TTC549 (cell line): ENCODE results near the gene CLSTN2.

ENCODE experiments used
- FAIRE-seq: peaks from 2 replicates; lab custom pipeline; 2012; peaks lifted over from hg19 to GRCh38; lab: Jason Lieb, UNC

CLSTN2 gene

GRCh38 chr3:140052771-140053702 is 118.1 kb downstream of the CLSTN2 start:
- no peak for FAIRE-seq

- FAIRE-seq = no peak
Measured at GRCh38 chr3:140053794-140054193, 118.8 kb downstream of the CLSTN2 start.

- FAIRE-seq = no peak
Measured at GRCh38 chr3:140055092-140055791, 120.3 kb downstream of the CLSTN2 start.

GRCh38 chr3:140056047-140056446 is 121.1 kb downstream of the CLSTN2 start:
- no peak for FAIRE-seq

GRCh38 chr3:140061211-140061610 is 126.2 kb downstream of the CLSTN2 start:
- no peak for FAIRE-seq

- FAIRE-seq = no peak
Measured at GRCh38 chr3:140062461-140062860, 127.5 kb downstream of the CLSTN2 start.

- FAIRE-seq = no peak
Measured at GRCh38 chr3:140067487-140067886, 132.5 kb downstream of the CLSTN2 start.

GRCh38 chr3:140068494-140069017 is 133.6 kb downstream of the CLSTN2 start:
- no peak for FAIRE-seq

- FAIRE-seq = no peak
Measured at GRCh38 chr3:140073278-140074045, 138.5 kb downstream of the CLSTN2 start.

- no peak for FAIRE-seq
Measured at GRCh38 chr3:140076552-140076951, 141.6 kb downstream of the CLSTN2 start.

- FAIRE-seq = no peak
Measured at GRCh38 chr3:140077406-140077805, 142.4 kb downstream of the CLSTN2 start.

- no peak for FAIRE-seq
Measured at GRCh38 chr3:140078343-140078742, 143.4 kb downstream of the CLSTN2 start.

- FAIRE-seq = no peak
Measured at GRCh38 chr3:140078940-140079339, 144.0 kb downstream of the CLSTN2 start.

- no peak for FAIRE-seq
Measured at GRCh38 chr3:140081887-140082286, 146.9 kb downstream of the CLSTN2 start.

GRCh38 chr3:140085001-140085400 is 150.0 kb downstream of the CLSTN2 start:
- no peak for FAIRE-seq

GRCh38 chr3:140086642-140087041 is 151.7 kb downstream of the CLSTN2 start:
- no peak for FAIRE-seq

- no peak for FAIRE-seq
Measured at GRCh38 chr3:140088058-140088457, 153.1 kb downstream of the CLSTN2 start.

- FAIRE-seq = no peak
Measured at GRCh38 chr3:140088513-140088912, 153.5 kb downstream of the CLSTN2 start.

GRCh38 chr3:140089403-140090072 is 154.6 kb downstream of the CLSTN2 start:
- FAIRE-seq = no peak

- no peak for FAIRE-seq
Measured at GRCh38 chr3:140091143-140091542, 156.2 kb downstream of the CLSTN2 start.

GRCh38 chr3:140092848-140093536 is 158.0 kb downstream of the CLSTN2 start:
- FAIRE-seq = no peak
